GM23338 (cell line): ENCODE results near the gene CHD9. TPM values are rescaled to one million over a fixed set of nuclear protein-coding genes. Genes with fewer than 3 reads are reported as not detected.
"Not testable (repeated sequence)": the region's sequence is repeated elsewhere in the genome, so short reads cannot be mapped to it uniquely, and the experiment has no call there.

Experiments used
- ATAC-seq: fragments of 200-7000 bp; cut with Tn5 transposase; 3 replicates; pipeline ENCODE4 v1.9.1; 2020
- DNase-seq: peaks from one replicate; pipeline ENCODE4 v3.0.0-alpha.2; 2015; ENCODE audit warnings: low spot score
- H2AFZ ChIP-seq: fragments of 200-600 bp; sonication (generic); 2 replicates; pipeline ENCODE4 v1.8.0; 2016; ENCODE audit warnings: antibody characterized with exemption, mild to moderate bottlenecking, moderate library complexity
- H3F3A ChIP-seq: fragments of 200-600 bp; sonication (generic); replicated peaks from 2 replicates; pipeline ENCODE4 v1.8.0; 2017; ENCODE audit warnings: antibody characterized with exemption, mixed run types, low read depth
- H3K27ac ChIP-seq: fragments of 200-600 bp; sonication (generic); 2 replicates; pipeline ENCODE4 v1.6.1; 2016; ENCODE audit warnings: low read depth
- H3K27me3 ChIP-seq: fragments of 200-600 bp; sonication (generic); 2 replicates; pipeline ENCODE4 v1.8.0; 2016; ENCODE audit warnings: mild to moderate bottlenecking, mixed run types, moderate library complexity; ENCODE audit not compliant: insufficient read depth
- H3K36me3 ChIP-seq: fragments of 200-600 bp; sonication (generic); 2 replicates; pipeline ENCODE4 v1.8.0; 2016; ENCODE audit warnings: mild to moderate bottlenecking; ENCODE audit not compliant: insufficient read depth
- H3K4me1 ChIP-seq: fragments of 200-600 bp; sonication (generic); 2 replicates; pipeline ENCODE4 v1.8.0; 2016; ENCODE audit warnings: mild to moderate bottlenecking, moderate library complexity; ENCODE audit not compliant: insufficient read depth
- H3K4me2 ChIP-seq: fragments of 200-600 bp; sonication (generic); 2 replicates; pipeline ENCODE4 v1.7.1; 2017; ENCODE audit warnings: mixed run types
- H3K4me3 ChIP-seq: fragments of 200-600 bp; sonication (generic); 2 replicates; pipeline ENCODE4 v1.6.1; 2016; ENCODE audit warnings: mixed run types
- H3K79me2 ChIP-seq: fragments of 200-600 bp; sonication (generic); replicated peaks from 2 replicates; pipeline ENCODE4 v1.8.0; 2017; ENCODE audit warnings: mild to moderate bottlenecking; ENCODE audit not compliant: insufficient read depth
- H3K9me2 ChIP-seq: fragments of 200-600 bp; sonication (generic); 2 replicates; pipeline ENCODE4 v1.8.0; 2017; ENCODE audit not compliant: insufficient read depth
- H4K20me1 ChIP-seq: fragments of 200-600 bp; sonication (generic); replicated peaks from 2 replicates; pipeline ENCODE4 v1.8.0; 2017; ENCODE audit warnings: mild to moderate bottlenecking; ENCODE audit not compliant: insufficient read depth
- H3K27ac Mint-ChIP-seq: 2 replicates; pipeline ENCODE4 v1.8.0; 2020; ENCODE audit warnings: inconsistent platforms, mild to moderate bottlenecking, moderate library complexity, mixed read lengths
- H3K27me3 Mint-ChIP-seq: 3 replicates; pipeline ENCODE4 v1.8.0; 2022; ENCODE audit warnings: low read depth, mild to moderate bottlenecking, moderate library complexity, mixed read lengths, inconsistent platforms; ENCODE audit not compliant: insufficient read depth, poor library complexity
- H3K36me3 Mint-ChIP-seq: 3 replicates; pipeline ENCODE4 v1.8.0; 2021; ENCODE audit warnings: low read depth, mild to moderate bottlenecking, inconsistent platforms, moderate library complexity, mixed read lengths
- H3K4me1 Mint-ChIP-seq: 3 replicates; pipeline ENCODE4 v1.8.0; 2020; ENCODE audit warnings: mild to moderate bottlenecking, inconsistent platforms, mixed read lengths
- H3K4me3 Mint-ChIP-seq: 3 replicates; pipeline ENCODE4 v1.8.0; 2021; ENCODE audit warnings: moderate library complexity, mild to moderate bottlenecking, inconsistent platforms, mixed read lengths
- H3K9me3 Mint-ChIP-seq: 3 replicates; pipeline ENCODE4 v1.8.0; 2020; ENCODE audit warnings: moderate library complexity, mild to moderate bottlenecking, inconsistent platforms, mixed read lengths
- CREB1 ChIP-seq: fragments of 250-450 bp; sonication (Bioruptor Pico); IDR thresholded peaks from 2 replicates; pipeline ENCODE4 v1.5.0; 2020; ENCODE audit warnings: low read depth, mild to moderate bottlenecking, moderate library complexity
- ZNF462 ChIP-seq: fragments of 250-450 bp; sonication (Bioruptor Pico); IDR thresholded peaks from 2 replicates; pipeline ENCODE4 v1.5.0; 2020; ENCODE audit warnings: mild to moderate bottlenecking, moderate library complexity
- polyA plus RNA-seq: library from polyadenylated mRNA; unstranded; fragments of >200 nt; fragmentation: Nextera tagmentation; extraction: Ambion mirVana; gene quantifications from 2 replicates; pipeline ENCODE4 v1.2.1, GENCODE V29; 2016
- total RNA-seq: library from RNA; depleted of rRNA; stranded (reverse); fragments of >200 nt; shearing (Covaris generic); gene quantifications from 2 replicates; pipeline ENCODE4 v1.2.3, GENCODE V29; 2014
- TF ChIP-seq, protein P1 (sequence below): IDR thresholded peaks from one replicate; pipeline ENCODE4 v1.6.1; 2018; ENCODE audit warnings: antibody characterized with exemption; ENCODE audit not compliant: unreplicated experiment

CHD9 gene
- total and polyA plus RNA-seq, 2 experiments from 2014 or later, result 18.8 to 46.6 TPM

GRCh38 chr16:53045341-53046220 is 9.2 kb upstream of the CHD9 start (continued):
- TF ChIP-seq ZNF462 (CRISPR knock-in tag) (no peak), CREB1 (CRISPR knock-in tag) (no peak)
- TF ChIP-seq, protein P1, sequence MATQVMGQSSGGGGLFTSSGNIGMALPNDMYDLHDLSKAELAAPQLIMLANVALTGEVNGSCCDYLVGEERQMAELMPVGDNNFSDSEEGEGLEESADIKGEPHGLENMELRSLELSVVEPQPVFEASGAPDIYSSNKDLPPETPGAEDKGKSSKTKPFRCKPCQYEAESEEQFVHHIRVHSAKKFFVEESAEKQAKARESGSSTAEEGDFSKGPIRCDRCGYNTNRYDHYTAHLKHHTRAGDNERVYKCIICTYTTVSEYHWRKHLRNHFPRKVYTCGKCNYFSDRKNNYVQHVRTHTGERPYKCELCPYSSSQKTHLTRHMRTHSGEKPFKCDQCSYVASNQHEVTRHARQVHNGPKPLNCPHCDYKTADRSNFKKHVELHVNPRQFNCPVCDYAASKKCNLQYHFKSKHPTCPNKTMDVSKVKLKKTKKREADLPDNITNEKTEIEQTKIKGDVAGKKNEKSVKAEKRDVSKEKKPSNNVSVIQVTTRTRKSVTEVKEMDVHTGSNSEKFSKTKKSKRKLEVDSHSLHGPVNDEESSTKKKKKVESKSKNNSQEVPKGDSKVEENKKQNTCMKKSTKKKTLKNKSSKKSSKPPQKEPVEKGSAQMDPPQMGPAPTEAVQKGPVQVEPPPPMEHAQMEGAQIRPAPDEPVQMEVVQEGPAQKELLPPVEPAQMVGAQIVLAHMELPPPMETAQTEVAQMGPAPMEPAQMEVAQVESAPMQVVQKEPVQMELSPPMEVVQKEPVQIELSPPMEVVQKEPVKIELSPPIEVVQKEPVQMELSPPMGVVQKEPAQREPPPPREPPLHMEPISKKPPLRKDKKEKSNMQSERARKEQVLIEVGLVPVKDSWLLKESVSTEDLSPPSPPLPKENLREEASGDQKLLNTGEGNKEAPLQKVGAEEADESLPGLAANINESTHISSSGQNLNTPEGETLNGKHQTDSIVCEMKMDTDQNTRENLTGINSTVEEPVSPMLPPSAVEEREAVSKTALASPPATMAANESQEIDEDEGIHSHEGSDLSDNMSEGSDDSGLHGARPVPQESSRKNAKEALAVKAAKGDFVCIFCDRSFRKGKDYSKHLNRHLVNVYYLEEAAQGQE, result no peak

GRCh38 chr16:53047515-53047914 is 7.3 kb upstream of the CHD9 start:
- H3K4me2 ChIP-seq, H3K4me3 Mint-ChIP-seq, H3K27ac Mint-ChIP-seq, H3K27me3 Mint-ChIP-seq, H3K27me3 ChIP-seq, H3K27ac ChIP-seq, H3K4me3 ChIP-seq, H3F3A ChIP-seq, H4K20me1 ChIP-seq, ATAC-seq, H2AFZ ChIP-seq, H3K36me3 ChIP-seq, H3K9me2 ChIP-seq, H3K79me2 ChIP-seq, DNase-seq: not testable (repeated sequence)
- peaks cover 32% of the 10 kb centered on the region for H3K4me1 Mint-ChIP-seq
- H3K9me3 Mint-ChIP-seq, result peaks cover 18% of the 10 kb centered on the region
- H3K36me3 Mint-ChIP-seq, result peaks cover 20% of the 10 kb centered on the region
- peaks cover 28% of the 10 kb centered on the region for H3K4me1 ChIP-seq
